GM04504 (cell line): Measurements from ENCODE around the gene MOGAT1.
"Not testable (repeated sequence)": the region's sequence is repeated elsewhere in the genome, so short reads cannot be mapped to it uniquely, and the experiment has no call there.

ENCODE experiments used
- DNase-seq: peaks from one replicate; pipeline ENCODE4 v3.0.0-alpha.2; 2012; ENCODE audit warnings: low read depth

The MOGAT1 gene

DNA sequence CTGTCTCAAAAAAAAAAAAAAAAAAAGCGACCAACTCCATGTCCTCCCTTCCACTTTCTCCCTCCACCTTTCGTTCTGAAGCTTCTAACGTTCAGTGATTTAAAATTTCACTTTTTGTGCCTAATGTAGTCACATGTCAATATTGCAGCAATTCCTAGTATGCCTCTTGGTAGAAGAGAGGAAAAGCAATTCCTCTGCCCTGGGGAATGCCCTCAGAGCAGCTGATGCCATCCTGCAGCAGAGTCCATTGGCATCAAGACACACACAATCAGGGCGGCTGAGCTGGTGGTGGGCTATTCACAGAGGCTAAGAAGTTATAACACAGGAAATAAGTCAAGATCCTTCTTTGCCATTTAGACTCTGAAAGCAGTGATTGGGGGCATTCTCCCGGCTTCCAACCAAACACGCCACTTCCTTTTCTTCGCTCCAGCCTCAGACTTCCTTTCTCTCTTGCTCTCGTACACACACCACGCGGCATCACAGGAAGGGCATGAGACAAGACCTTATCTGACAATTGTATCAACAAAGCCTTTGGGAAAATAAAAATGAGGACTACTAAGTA lies 71.9 kb downstream of the MOGAT1 start:
- no peak for DNase-seq

DNA sequence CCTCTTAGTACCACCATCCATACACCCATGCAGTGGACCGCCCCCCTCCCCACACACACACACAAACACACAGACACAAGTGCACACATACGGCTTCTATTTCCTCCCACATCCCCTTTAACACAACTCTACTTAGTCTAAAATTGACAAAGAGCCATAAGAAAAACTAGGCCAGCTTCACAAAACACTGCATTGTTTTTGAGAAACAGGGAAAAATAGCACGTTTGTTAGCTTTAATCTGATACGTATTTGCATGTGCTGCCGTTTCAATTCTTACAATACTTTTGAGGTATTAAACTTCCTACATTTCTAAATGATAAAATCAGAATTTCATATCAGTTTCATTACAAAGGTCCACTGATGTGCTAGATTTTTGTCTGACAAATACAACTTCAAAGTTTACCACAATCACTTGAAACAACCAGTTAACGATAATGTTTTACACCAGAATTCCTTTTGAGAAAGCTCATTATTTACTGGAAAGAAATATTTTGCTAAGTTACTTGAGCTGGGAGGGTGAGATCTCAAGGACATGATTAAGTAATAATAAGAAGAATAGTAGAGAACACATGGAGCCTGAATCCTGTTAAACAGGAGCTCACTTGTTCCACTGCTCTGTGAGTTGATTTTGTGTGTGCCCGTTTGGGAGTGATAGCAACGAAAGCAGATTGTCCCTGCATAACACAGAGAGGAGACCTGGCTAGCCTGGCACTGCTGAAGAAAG lies 74.5 kb downstream of the MOGAT1 start:
- no peak for DNase-seq

DNA sequence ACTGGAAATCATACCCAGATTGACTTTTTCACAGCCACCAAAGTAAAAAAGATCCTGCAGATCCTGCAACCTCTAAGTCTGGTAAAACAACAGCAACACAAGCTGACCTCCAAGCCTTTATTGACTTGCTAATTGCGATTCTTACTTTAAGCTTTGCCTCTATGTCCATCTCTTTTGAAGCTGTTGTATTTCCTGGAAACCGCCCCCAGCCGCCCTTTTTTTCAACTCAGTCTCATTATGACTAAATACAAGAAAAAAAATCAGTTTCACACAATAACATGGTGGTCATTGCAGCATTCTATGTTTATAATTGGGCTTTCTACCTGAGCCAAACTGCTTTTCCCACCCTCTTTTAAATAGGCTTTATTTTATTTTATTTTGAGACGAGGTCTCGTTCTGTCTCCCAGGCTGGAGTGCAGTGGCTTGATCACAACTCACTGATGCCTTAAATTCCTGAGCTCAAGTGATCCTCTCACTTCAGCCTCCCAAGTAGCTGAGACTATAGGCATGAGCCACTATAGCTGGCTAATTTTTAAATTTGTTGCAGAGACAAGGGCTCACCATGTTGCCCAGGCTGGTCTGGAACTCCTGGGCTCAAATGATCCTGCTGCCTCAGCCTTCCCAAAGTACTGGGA lies 76.2 kb downstream of the MOGAT1 start:
- DNase-seq: no peak

DNA sequence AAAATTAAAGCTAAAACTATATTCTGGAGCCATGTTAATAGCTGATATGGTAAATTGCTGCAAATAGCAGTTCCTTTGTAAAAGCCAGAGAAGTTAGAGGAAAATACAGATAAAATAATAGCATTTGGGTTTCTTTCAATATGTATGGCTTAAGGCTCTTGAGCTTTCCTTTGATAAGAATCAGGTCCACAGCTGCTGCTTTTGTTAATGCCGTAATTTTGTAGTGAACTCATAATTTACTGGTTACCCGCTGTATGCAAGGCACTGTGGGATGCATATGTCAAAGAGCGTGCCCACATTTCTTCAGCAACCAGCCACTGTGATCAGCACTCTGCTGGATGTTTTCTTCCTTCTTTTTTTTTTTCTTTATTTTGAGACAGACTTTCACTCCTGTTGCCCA lies 79.1 kb downstream of the MOGAT1 start:
- DNase-seq: no peak

DNA sequence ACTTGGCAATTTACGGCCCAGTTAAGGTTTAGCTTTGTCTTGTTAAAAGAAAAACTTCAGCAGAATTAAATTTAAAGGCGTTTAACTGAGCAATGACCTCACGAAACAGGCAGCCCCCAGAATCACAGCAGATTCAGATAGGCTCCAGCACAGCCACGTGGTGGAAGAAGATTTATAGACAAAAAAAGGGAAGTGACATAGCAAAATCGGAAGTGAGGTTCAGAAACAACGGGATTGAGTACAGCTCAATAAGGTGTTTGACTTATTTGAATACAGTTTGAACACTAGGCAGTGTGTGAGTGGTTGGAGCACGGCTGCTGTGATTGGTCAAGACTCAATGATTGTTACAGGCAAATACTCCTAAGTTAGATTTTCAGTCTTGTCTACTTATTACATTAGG lies 79.8 kb downstream of the MOGAT1 start:
- no peak for DNase-seq

DNA sequence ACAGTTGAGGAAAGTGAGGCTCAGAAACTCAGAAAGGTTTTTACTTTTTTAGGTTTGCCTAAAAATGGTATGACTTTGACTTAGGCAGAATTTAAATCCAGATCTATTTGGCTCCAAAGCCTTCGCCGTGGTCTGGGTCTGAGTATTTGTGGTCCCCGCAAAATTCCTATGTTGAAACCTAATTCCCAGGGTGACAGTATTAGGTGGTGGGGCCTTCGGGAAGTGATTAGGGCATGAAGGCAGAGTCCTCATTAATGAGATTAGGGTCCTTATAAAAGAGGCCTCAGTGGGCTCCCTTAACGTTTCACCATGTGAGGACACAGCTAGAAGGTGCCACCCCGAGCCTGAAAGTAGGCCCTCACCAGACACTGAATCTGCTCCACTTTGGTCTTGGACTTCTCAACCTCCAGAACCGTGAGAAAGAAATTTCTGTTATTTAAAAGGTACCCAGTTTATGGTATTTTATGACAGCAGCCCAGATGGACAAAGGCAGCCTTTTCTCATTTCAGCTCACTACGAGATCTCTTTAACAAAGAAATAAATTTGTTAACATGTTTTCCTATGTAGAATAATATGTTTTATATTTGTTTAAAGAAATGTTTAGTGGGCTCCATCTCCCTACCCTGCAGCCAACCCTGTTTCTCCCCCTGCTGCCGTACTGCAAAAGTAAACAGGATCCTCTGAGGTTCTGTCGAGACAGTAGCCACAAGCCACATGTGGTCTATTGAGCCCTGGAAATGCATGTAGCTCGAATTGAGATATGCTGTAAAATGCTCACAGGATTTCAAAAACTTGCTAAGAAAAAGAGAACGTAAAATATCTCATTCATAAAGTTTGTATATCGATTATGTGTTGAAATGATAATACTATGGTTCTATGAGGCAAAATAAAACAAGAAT lies 80.6 kb downstream of the MOGAT1 start:
- no peak for DNase-seq

DNA sequence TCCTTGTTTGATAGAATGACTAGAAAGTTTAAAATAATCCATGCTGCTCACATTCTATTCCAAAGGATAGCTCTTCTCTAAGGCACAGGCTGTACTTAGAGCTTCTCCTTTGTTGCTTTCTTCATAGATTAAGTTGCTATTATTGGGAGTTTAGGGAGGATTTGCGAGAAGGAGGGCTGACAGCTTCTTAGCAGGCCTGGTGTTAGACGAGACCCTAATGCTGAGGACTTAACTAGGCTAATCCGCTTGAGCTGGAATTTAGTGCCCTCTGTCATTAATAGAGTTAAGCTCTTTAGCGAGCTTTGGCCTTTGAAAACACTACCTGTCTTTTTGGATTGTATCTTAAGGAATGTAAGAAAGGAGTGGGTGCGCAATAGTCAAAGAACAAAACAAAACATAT lies 81.3 kb downstream of the MOGAT1 start:
- no peak for DNase-seq

DNA sequence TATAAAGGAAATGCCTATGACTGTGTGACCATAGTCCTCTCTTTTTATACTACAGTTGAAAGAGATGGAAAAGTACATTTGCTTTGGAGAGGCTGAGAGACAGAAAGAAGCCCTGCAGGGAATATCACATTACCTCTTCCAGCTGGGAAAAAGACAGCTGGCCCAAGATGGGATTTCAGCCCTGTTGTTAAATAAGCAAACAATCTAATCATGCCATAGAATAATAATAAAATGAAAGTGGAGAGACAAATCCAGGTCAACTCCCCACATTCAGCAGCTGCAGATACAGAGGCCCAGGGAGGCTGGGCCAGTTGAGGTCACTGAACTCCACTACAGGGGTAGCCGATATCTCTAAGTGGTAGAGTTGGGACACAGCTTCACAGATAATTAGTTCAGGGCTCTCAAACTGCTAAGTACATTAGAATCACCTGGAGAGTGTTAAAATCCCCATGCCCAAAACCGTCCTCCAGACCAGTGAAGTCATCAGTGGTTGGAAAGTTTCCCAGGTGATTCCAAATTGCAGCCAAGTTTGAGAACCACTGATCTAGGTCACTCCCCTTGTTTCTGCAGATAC lies 81.9 kb downstream of the MOGAT1 start:
- peak; percentile 53 for DNase-seq

DNA sequence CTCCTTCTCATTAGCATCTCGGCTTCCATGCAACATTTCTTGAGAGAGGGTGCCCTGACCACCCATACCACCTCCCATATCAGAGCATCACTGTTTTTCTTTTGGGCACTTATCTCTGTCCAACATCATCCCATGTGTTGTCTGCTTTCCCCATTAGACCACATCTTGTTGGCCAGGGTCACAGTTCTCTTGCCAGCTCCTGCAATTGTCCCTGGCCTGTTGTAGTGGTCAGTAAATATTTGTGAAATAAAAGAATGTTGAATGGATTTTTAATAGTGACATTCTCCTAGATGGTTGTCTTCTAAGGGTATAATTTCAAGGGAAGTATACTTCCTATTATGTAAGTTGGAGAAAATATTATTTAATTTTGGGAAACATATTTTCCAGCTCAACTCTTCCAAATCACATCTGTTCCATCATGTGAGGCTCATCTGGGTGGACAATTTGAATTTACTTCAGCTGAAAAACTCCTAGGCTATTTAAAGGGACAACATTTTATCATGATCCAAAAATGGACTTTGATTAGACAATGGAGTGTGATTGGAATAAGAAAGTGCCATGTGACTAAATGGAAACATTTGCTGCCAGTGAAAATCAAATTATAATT lies 83.0 kb downstream of the MOGAT1 start:
- DNase-seq: no peak

DNA sequence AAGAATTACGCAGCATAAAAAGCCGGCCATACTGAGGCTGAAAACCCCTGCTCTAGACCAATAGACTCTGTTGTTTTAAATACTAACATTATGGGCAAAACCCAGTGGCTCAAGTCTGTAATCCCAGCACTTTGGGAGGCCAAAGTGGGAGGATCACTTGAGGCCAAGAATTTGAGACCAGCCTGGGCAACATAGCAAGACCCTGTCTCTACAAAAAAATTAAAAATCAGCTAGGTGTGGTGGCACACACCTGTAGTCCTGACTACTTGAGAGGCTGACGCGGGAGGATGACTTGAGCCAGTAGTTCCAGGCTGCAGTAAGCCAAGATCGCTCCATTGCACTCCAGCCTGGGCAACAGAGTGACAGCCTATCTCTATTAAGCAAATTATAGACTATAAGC lies 84.1 kb downstream of the MOGAT1 start:
- not testable (repeated sequence) for DNase-seq

DNA sequence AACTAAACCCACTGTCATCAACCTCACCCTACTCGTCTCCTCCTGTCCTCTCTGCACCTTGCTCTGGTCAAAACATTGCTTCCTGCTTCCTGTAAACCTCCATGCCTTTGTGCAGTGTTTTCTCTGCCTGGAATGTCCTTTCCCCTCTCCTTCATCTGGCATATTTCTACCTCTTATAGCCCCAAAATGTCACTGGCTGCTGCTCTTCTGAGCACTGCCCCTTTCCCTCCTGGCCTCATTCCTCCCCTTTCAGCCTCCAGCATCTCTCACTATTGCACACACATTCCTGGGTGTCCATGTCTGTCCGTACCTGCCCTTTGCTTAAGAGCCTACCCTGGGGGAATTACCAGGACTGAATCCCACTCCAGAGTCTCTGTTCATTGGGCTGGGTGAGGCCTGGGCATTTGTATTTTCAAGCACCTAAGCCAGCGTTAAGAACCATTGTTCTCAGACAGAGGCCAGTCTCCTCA lies 84.9 kb downstream of the MOGAT1 start:
- no peak for DNase-seq

DNA sequence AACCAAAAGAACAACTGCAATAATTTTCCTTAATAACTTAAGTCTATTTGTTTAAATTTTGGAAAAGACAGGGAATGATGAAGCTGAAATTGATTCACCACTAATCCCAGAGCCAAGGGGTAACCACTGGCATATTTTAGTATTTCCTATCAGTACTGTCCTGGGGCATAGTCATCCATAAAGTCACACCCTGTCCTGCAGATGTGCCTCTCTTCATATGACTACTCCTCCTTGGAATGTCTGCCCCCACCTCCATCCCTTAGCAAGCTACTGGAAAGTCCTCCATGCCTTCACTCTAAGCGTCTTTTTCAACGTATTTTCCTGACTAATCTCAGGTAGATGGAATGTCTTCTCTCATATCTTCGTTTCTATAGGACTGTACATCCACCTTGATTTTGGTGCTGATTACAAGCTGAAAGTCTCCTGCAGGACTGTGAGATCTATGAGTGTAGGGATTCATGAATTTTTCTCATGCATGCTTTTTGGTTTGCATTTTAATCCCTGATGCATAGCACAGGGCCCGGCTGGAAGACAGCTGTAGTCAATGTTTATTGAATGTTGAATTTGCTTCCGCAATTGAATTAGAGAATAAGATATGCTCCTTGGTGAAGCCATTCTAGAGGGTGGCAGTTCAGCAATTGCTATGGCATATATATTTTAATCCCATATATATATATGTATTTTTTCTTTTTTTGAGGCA lies 85.6 kb downstream of the MOGAT1 start:
- DNase-seq: no peak
